ES-I3 (cell line): Measurements from ENCODE around the gene SLC44A1.

Experiments used
- H3K36me3 ChIP-seq: 2 replicates; pipeline ENCODE4 v1.6.1; 2013; ENCODE audit warnings: mild to moderate bottlenecking, low read length, control low read depth, moderate library complexity; ENCODE audit not compliant: insufficient read depth
- H3K4me1 ChIP-seq: 2 replicates; pipeline ENCODE4 v1.6.1; 2013; ENCODE audit warnings: mild to moderate bottlenecking, control low read depth, low read length; ENCODE audit not compliant: insufficient read depth
- H3K9ac ChIP-seq: 2 replicates; pipeline ENCODE4 v1.6.1; 2013; ENCODE audit warnings: low read depth, mild to moderate bottlenecking, low read length, moderate library complexity
- H3K9me3 ChIP-seq: 2 replicates; pipeline ENCODE4 v1.6.1; 2013; ENCODE audit warnings: mild to moderate bottlenecking, low read length, moderate library complexity; ENCODE audit not compliant: control insufficient read depth, insufficient read depth

SLC44A1 gene

GRCh38 chr9:105270711-105271110 is 26.3 kb downstream of the SLC44A1 start:
- Histone ChIP-seq H3K9me3 (no peaks in the 10 kb centered on the region), H3K4me1 (0 out of 2 replicates have a peak, but pooled peaks cover 6% of the 10 kb centered on the region), H3K9ac (no peak overlapping the region), H3K36me3 (no peaks in the 10 kb centered on the region)

GRCh38 chr9:105273731-105274130 is 29.3 kb downstream of the SLC44A1 start:
- H3K9me3 ChIP-seq = no peaks in the 10 kb centered on the region
- H3K9ac ChIP-seq = no peak overlapping the region
- no peaks in the 10 kb centered on the region for H3K36me3 ChIP-seq
- 0 out of 2 replicates have a peak, but pooled peaks cover 6% of the 10 kb centered on the region for H3K4me1 ChIP-seq

GRCh38 chr9:105275111-105275510 is 30.7 kb downstream of the SLC44A1 start:
- Histone ChIP-seq H3K9ac (no peak overlapping the region), H3K9me3 (no peaks in the 10 kb centered on the region)

GRCh38 chr9:105275938-105276337 is 31.5 kb downstream of the SLC44A1 start:
- H3K9me3 ChIP-seq = no peaks in the 10 kb centered on the region
- no peaks in the 10 kb centered on the region for H3K4me1 ChIP-seq
- no peak overlapping the region for H3K9ac ChIP-seq
- H3K36me3 ChIP-seq = no peaks in the 10 kb centered on the region

More at GRCh38 chr9:105275111-105275510, 30.7 kb downstream of the SLC44A1 start:
- Histone ChIP-seq H3K4me1 (0 out of 2 replicates have a peak, but pooled peaks cover 6% of the 10 kb centered on the region), H3K36me3 (no peaks in the 10 kb centered on the region)

GRCh38 chr9:105278751-105279150 is 34.3 kb downstream of the SLC44A1 start:
- Histone ChIP-seq H3K36me3 (no peaks in the 10 kb centered on the region), H3K9me3 (no peaks in the 10 kb centered on the region), H3K9ac (no peak overlapping the region), H3K4me1 (peaks cover 3% of the 10 kb centered on the region; the same call in 1 of the 2 replicates)

GRCh38 chr9:105280691-105281090 is 36.2 kb downstream of the SLC44A1 start:
- Histone ChIP-seq H3K9me3 (no peaks in the 10 kb centered on the region), H3K4me1 (peaks cover 3% of the 10 kb centered on the region; the same call in 1 of the 2 replicates), H3K9ac (no peak overlapping the region)

GRCh38 chr9:105281272-105281671 is 36.8 kb downstream of the SLC44A1 start:
- H3K36me3 ChIP-seq = no peaks in the 10 kb centered on the region
- H3K4me1 ChIP-seq = peaks cover 6% of the 10 kb centered on the region
- no peaks in the 10 kb centered on the region for H3K9me3 ChIP-seq
- H3K9ac ChIP-seq = no peak overlapping the region

More at GRCh38 chr9:105280691-105281090, 36.2 kb downstream of the SLC44A1 start:
- H3K36me3 ChIP-seq = no peaks in the 10 kb centered on the region

GRCh38 chr9:105281926-105282325 is 37.5 kb downstream of the SLC44A1 start:
- Histone ChIP-seq H3K4me1 (peaks cover 10% of the 10 kb centered on the region), H3K9ac (no peak overlapping the region), H3K9me3 (no peaks in the 10 kb centered on the region), H3K36me3 (no peaks in the 10 kb centered on the region)

GRCh38 chr9:105282870-105283621 is 38.6 kb downstream of the SLC44A1 start:
- Histone ChIP-seq H3K36me3 (no peaks in the 10 kb centered on the region), H3K9me3 (no peaks in the 10 kb centered on the region), H3K9ac (no peak overlapping the region), H3K4me1 (peaks cover 10% of the 10 kb centered on the region)

- H3K9me3 ChIP-seq = no peaks in the 10 kb centered on the region
- no peaks in the 10 kb centered on the region for H3K36me3 ChIP-seq
- H3K9ac ChIP-seq = no peak overlapping the region
Observed at GRCh38 chr9:105283795-105284194, 39.3 kb downstream of the SLC44A1 start.

GRCh38 chr9:105284463-105284862 is 40.0 kb downstream of the SLC44A1 start:
- H3K36me3 ChIP-seq = no peaks in the 10 kb centered on the region
- H3K9ac ChIP-seq = no peak overlapping the region
- H3K4me1 ChIP-seq = peaks cover 10% of the 10 kb centered on the region
- no peaks in the 10 kb centered on the region for H3K9me3 ChIP-seq

More at GRCh38 chr9:105283795-105284194, 39.3 kb downstream of the SLC44A1 start:
- peaks cover 10% of the 10 kb centered on the region for H3K4me1 ChIP-seq

GRCh38 chr9:105286098-105286497 is 41.6 kb downstream of the SLC44A1 start:
- H3K36me3 ChIP-seq = no peaks in the 10 kb centered on the region
- H3K9me3 ChIP-seq = no peaks in the 10 kb centered on the region
- peaks cover 19% of the 10 kb centered on the region for H3K4me1 ChIP-seq
- no peak overlapping the region for H3K9ac ChIP-seq

- peaks cover 35% of the 10 kb centered on the region for H3K4me1 ChIP-seq
Observed at GRCh38 chr9:105289305-105289704, 44.9 kb downstream of the SLC44A1 start.

GRCh38 chr9:105290418-105290817 is 46.0 kb downstream of the SLC44A1 start:
- Histone ChIP-seq H3K4me1 (peaks cover 41% of the 10 kb centered on the region), H3K36me3 (no peaks in the 10 kb centered on the region), H3K9ac (no peak overlapping the region), H3K9me3 (no peaks in the 10 kb centered on the region)

More at GRCh38 chr9:105289305-105289704, 44.9 kb downstream of the SLC44A1 start:
- Histone ChIP-seq H3K9me3 (no peaks in the 10 kb centered on the region), H3K9ac (no peak overlapping the region), H3K36me3 (no peaks in the 10 kb centered on the region)

- peaks cover 46% of the 10 kb centered on the region for H3K4me1 ChIP-seq
- H3K36me3 ChIP-seq = no peaks in the 10 kb centered on the region
- no peak overlapping the region for H3K9ac ChIP-seq
- no peaks in the 10 kb centered on the region for H3K9me3 ChIP-seq
Observed at GRCh38 chr9:105290954-105291353, 46.5 kb downstream of the SLC44A1 start.
